BLaER1 (cell line): ENCODE results near the gene RFX3.

Source experiments
- H3K27ac ChIP-seq: shearing (Covaris generic); formaldehyde crosslinking; 2 replicates; pipeline ENCODE4 v1.8.1; 2022
- H3K27me3 ChIP-seq: shearing (Covaris generic); formaldehyde crosslinking; 2 replicates; pipeline ENCODE4 v1.8.1; 2022
- H3K36me3 ChIP-seq: shearing (Covaris generic); formaldehyde crosslinking; 2 replicates; pipeline ENCODE4 v1.8.1; 2022
- H3K4me1 ChIP-seq: shearing (Covaris generic); formaldehyde crosslinking; 2 replicates; pipeline ENCODE4 v1.8.1; 2022
- H3K4me2 ChIP-seq: shearing (Covaris generic); formaldehyde crosslinking; 2 replicates; pipeline ENCODE4 v1.8.1; 2022
- H3K4me3 ChIP-seq: shearing (Covaris generic); formaldehyde crosslinking; 2 replicates; pipeline ENCODE4 v1.8.1; 2022
- H3K9ac ChIP-seq: shearing (Covaris generic); formaldehyde crosslinking; 2 replicates; pipeline ENCODE4 v1.8.1; 2022
- H3K9me3 ChIP-seq: shearing (Covaris generic); formaldehyde crosslinking; 2 replicates; pipeline ENCODE4 v1.8.1; 2022
- H4K20me1 ChIP-seq: shearing (Covaris generic); formaldehyde crosslinking; 2 replicates; pipeline ENCODE4 v1.8.1; 2022
- Cebpa-rat ChIP-seq: shearing (Covaris generic); IDR thresholded peaks from 2 replicates; pipeline ENCODE4 v1.8.1; 2022

The RFX3 gene

DNA sequence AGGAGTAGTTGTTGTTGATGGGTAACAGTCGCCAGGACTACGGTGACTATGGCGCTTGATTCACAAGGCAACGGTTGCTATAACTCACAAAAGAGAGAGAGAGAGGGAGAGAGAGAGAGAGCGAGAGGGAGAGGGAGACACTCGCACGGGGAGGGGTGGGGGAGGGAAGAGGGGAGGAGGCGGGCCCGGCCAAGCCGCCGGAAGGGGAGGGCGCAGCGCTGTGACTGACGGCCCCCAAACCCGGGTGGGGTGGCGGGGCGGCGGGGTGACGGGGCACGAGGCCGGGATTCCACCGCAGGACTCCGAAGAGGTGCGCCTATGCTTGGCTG is at the start of gene RFX3:
Gene RFX3 (minus strand): TSS at position 166 of the 329 bp plus-strand sequence. CDS start 130,413 bp downstream, outside the sequence.
- TF ChIP-seq Cebpa-rat = no peak
- H3K27ac ChIP-seq = peak within 1 kb of the TSS; percentile 100
- peaks cover 12% of the 10 kb centered on the region for H3K36me3 ChIP-seq
- peaks cover 43% of the 10 kb centered on the region for H3K4me1 ChIP-seq
- H3K4me2 ChIP-seq = peak within 1 kb of the TSS; percentile 92
- H3K9ac ChIP-seq = peak within 1 kb of the TSS; percentile 99
- no peaks in the 10 kb centered on the region for H3K27me3 ChIP-seq
- peak within 1 kb of the TSS; percentile 94 for H3K4me3 ChIP-seq
- H3K9me3 ChIP-seq = no peaks in the 10 kb centered on the region
- no peaks in the 10 kb centered on the region; the same call in 1 of the 2 replicates for H4K20me1 ChIP-seq

DNA sequence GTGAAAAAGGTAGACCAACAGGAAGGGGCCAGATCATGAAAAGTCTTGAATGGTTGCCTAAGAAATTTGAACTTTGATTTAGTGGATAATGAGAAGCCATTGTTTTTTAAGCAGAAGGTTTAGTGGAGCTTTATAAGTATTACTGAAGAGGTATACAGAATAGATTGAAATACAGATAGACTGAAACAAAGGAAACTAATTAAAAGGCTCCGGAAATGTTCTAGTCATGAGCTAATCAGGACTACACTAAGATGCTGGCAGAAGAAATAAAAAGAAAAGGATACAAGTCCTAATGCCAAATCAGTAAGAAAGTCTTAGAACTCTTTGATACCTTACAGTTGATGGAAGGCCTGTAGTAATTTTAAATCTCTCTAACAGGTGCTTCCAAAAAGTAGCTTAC is 45.7 kb upstream of the RFX3 start:
- no peak overlapping the region for H3K27ac ChIP-seq
- H3K4me1 ChIP-seq = no peaks in the 10 kb centered on the region
- no peak overlapping the region for H3K4me3 ChIP-seq
- H3K27me3 ChIP-seq = no peaks in the 10 kb centered on the region
- no peaks in the 10 kb centered on the region for H4K20me1 ChIP-seq
- no peaks in the 10 kb centered on the region for H3K9me3 ChIP-seq
- no peak for TF ChIP-seq Cebpa-rat
- no peak overlapping the region for H3K9ac ChIP-seq
- H3K36me3 ChIP-seq = no peaks in the 10 kb centered on the region
- H3K4me2 ChIP-seq = no peak overlapping the region

DNA sequence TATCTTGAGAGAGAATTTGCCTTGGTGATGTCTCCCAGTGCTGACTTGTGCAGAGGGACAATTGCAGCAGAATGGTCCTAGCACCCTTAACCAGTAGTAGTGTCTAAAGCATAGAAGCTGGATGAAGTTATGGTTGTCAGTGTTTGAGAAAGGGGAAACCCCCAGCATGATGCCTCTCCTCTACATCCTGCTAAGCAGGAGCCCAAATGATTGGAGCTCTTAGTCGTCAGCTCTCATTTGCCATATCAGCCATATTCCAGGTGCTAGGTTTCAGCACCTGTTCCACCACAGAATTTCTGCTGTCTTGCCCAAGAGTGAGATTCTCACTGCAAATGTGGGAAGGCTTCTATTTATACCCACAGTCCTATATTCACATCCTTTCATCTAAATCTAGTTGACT is 43.7 kb upstream of the RFX3 start:
- no peaks in the 10 kb centered on the region for H3K9me3 ChIP-seq
- no peak for TF ChIP-seq Cebpa-rat
- H3K36me3 ChIP-seq = no peaks in the 10 kb centered on the region
- no peaks in the 10 kb centered on the region for H3K4me1 ChIP-seq
- H3K27me3 ChIP-seq = no peaks in the 10 kb centered on the region
- no peak overlapping the region for H3K4me3 ChIP-seq
- H3K9ac ChIP-seq = no peak overlapping the region
- no peak overlapping the region for H3K27ac ChIP-seq
- H4K20me1 ChIP-seq = no peaks in the 10 kb centered on the region
- H3K4me2 ChIP-seq = no peak overlapping the region

DNA sequence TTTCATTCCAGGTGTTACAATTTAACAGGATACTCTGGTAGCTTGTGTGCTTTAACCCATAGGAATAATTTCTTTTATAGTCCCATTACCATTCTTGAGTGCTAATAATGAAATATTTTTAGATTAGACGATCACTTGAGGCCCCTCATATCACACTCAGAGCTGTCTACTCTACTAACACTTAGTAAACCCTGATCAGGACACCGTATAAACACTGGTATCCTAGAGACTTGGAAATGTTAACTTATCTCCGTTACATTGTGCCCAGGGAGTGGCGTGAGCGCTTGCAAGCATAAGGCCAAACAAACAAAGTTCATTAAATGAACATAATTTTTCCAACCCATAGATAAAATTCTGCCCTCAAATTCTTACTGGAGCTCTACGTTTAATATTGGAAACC is 42.2 kb upstream of the RFX3 start:
- Histone ChIP-seq H3K9me3 (no peaks in the 10 kb centered on the region), H3K27ac (no peak overlapping the region), H3K4me3 (no peak overlapping the region), H3K4me1 (no peaks in the 10 kb centered on the region), H4K20me1 (no peaks in the 10 kb centered on the region), H3K36me3 (peaks cover 2% of the 10 kb centered on the region; the same call in 1 of the 2 replicates), H3K4me2 (no peak overlapping the region), H3K27me3 (no peaks in the 10 kb centered on the region), H3K9ac (no peak overlapping the region)
- TF ChIP-seq Cebpa-rat = no peak

DNA sequence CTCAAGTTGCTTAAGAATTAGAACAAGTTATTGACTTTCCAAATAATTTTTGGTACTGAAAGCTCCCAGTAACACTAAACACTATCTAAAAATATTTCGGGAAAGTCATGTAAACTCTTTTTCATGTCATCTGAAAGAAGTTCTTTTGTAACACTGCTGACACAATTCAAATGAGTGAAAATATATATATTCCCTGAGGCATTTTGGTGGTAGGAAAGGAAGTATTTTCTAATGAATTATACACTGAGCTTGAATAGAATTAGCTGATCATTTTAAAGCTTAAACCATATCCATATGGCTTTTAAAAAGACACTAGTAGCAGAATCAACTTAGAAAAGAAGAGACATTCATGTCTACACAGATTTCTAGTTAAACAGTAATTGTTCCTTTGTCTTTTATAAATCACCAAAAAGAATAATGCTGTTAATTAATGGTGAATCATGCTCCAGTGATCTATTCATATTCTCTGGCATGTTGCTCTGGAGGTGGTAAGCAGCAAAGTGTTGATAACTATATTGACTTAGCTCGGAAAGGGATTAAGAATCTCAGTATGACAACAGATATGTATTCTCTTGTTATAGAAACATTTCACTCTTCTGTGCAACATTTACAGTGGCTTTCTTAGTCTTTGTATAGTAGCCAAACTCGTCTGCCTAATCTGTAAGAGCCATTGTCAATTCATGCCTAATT is 27.4 kb upstream of the RFX3 start:
- H3K4me3 ChIP-seq = no peak overlapping the region
- TF ChIP-seq Cebpa-rat = no peak

DNA sequence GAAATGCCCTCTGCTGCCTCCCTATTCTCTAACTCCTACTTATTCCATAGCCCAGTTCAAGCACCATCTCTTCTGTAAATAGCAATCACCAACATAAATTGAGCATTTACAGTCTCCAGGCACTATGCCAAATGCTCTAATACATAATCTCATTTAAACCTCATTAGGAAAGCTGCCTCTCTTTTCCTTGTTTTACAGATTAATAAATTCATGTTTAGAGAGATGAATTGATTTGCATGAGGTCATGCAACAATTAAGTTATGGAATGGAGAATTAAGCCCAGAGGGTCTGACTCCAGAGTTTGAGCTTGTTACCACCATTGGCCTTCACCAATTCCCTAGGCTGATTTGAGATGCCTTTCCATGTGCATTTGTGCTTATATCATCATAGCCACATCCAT is 23.4 kb upstream of the RFX3 start:
- Histone ChIP-seq H3K27ac (no peak overlapping the region), H3K4me1 (no peaks in the 10 kb centered on the region), H3K36me3 (no peaks in the 10 kb centered on the region), H4K20me1 (no peaks in the 10 kb centered on the region), H3K27me3 (no peaks in the 10 kb centered on the region), H3K9me3 (no peaks in the 10 kb centered on the region), H3K4me3 (no peak overlapping the region), H3K9ac (no peak overlapping the region), H3K4me2 (no peak overlapping the region)
- no peak for TF ChIP-seq Cebpa-rat

More for the DNA sequence above, 27.4 kb upstream of the RFX3 start:
- peaks cover 4% of the 10 kb centered on the region; the same call in 1 of the 2 replicates for H3K9me3 ChIP-seq
- H3K4me2 ChIP-seq = no peak overlapping the region
- H3K9ac ChIP-seq = no peak overlapping the region
- no peaks in the 10 kb centered on the region for H4K20me1 ChIP-seq
- no peaks in the 10 kb centered on the region for H3K27me3 ChIP-seq
- H3K36me3 ChIP-seq = no peaks in the 10 kb centered on the region
- H3K27ac ChIP-seq = no peak overlapping the region
- no peaks in the 10 kb centered on the region for H3K4me1 ChIP-seq

DNA sequence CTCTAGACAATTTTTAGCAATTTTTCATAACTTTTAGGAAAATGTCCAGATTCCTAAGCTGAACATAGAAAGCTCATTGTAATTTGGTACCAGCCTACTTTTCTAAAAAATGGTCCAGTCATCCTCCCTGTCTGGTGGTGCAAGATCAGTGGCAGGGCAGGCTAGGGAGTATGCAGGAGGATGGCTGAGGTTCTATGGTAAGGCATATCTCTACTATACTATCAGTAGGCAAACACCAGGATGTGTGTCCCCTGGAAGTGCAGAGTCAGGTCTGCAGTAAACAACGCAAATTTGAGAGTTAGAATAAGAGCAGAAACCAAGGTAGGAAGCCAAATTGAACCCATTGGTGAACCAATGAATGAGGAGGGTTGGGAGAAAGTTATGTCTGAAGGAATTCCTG is 22.8 kb upstream of the RFX3 start:
- Histone ChIP-seq H3K4me1 (no peaks in the 10 kb centered on the region), H3K9me3 (no peaks in the 10 kb centered on the region), H3K27me3 (no peaks in the 10 kb centered on the region), H4K20me1 (no peaks in the 10 kb centered on the region), H3K27ac (no peak overlapping the region), H3K4me3 (no peak overlapping the region), H3K9ac (no peak overlapping the region), H3K36me3 (no peaks in the 10 kb centered on the region), H3K4me2 (no peak overlapping the region)
- no peak for TF ChIP-seq Cebpa-rat

DNA sequence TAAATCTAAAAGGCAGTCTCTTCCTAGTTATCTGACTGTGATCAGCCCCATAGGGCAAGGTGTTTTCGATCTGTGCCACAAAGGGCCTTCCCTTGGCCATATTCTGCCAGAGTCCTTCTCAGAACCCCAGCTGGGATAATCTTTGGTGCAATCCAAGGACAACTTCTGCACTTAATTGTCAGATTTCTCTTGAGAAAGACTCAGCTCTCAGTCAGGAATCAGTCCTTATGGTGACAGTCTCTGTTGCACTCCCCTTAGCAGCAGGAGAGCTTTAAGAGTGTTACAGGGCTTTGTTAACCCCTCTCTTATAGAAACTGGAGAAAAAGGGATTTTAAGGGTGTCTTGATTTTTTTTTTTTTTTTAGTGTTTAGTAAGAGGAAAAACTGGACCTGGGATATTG is 15.4 kb upstream of the RFX3 start:
- H3K27me3 ChIP-seq = no peaks in the 10 kb centered on the region
- H3K4me1 ChIP-seq = no peaks in the 10 kb centered on the region
- no peaks in the 10 kb centered on the region for H4K20me1 ChIP-seq
- H3K27ac ChIP-seq = no peak overlapping the region
- no peak overlapping the region for H3K4me3 ChIP-seq
- H3K9ac ChIP-seq = no peak overlapping the region
- no peaks in the 10 kb centered on the region for H3K9me3 ChIP-seq
- TF ChIP-seq Cebpa-rat = no peak
- no peaks in the 10 kb centered on the region for H3K36me3 ChIP-seq
- H3K4me2 ChIP-seq = no peak overlapping the region

DNA sequence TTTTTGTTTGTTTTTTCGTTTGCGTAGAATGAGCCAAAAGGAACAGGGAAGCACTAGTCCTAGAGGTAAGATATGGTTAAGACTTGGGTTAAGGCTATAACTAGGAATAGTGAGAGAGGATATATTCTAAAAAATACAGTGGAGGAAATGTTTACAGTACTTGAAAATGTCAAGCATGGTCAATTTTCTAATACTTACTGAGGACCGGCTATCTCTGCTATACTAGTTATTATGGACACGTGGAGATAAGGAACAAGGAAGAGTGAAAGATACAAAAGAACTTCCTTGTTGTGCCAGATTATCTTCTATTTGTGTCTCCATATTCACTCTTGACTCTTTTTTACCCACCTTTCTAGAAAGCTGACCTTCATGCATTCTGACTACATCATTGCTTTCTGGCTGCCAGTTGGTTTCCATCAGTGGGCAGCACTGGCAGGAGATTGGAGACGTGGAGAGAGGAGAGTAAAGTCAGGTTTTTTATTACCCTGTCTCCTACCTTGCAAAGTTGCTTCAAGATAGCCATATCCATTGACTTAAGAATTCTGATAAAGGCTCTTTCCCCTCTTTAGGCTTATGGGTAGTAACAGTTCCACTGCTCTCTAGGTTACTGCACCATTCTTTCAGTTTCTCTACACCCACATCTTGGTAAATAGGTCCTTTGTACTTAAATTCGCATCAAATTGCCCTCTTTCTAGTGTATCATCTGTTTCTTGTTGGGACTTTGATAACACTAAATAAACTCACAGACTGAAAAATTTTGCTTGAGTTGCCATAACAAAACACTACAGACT is 9.0 kb upstream of the RFX3 start:
- no peak overlapping the region for H3K4me2 ChIP-seq
- H3K9me3 ChIP-seq = no peaks in the 10 kb centered on the region
- TF ChIP-seq Cebpa-rat = no peak
- H3K27me3 ChIP-seq = no peaks in the 10 kb centered on the region
- no peak overlapping the region for H3K9ac ChIP-seq
- H3K36me3 ChIP-seq = peaks cover 13% of the 10 kb centered on the region
- H4K20me1 ChIP-seq = no peaks in the 10 kb centered on the region
- no peak overlapping the region for H3K27ac ChIP-seq
- H3K4me3 ChIP-seq = no peak overlapping the region
- H3K4me1 ChIP-seq = no peaks in the 10 kb centered on the region

DNA sequence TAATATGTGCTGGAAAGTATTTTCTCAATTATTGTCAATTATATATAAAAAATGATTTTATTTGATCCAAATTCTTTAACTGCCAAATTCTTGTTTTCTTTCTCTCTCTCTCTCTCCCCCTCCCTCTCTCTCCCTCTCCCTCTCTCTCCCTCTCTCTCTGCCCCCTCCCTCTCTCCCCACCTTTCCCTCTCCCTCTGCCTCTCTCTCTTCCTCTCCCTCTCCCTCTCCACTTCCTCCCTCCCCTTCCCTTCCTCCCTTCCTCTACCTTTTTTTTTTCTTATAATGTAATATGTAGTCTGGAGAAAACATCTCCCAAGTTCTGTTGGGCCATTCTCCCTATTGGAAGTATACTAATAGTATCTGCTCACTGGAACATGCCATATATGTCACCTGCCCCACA is 6.4 kb upstream of the RFX3 start:
- H3K4me2 ChIP-seq = no peak overlapping the region
- no peak overlapping the region for H3K27ac ChIP-seq
- TF ChIP-seq Cebpa-rat = no peak
- H3K9ac ChIP-seq = no peak overlapping the region
- peaks cover 20% of the 10 kb centered on the region for H3K4me1 ChIP-seq
- no peak overlapping the region for H3K4me3 ChIP-seq
- H3K36me3 ChIP-seq = peaks cover 14% of the 10 kb centered on the region
- no peaks in the 10 kb centered on the region for H3K27me3 ChIP-seq
- no peaks in the 10 kb centered on the region for H4K20me1 ChIP-seq
- H3K9me3 ChIP-seq = no peaks in the 10 kb centered on the region
